ENCODE measurements around the gene C19orf73. TPM values are rescaled to one million over a fixed set of nuclear protein-coding genes. Genes with fewer than 3 reads are reported as not detected.

C19orf73 gene
- total and polyA plus RNA-seq, 2 experiments from 2014 or later = 0.86 to 1.0 TPM

- 91 to 95% methylated on average over 5 to 12 of the region's 12 CpGs for WGBS, 2 experiments (ENCODE audit: low coverage in 1 of 2, low lambda C conversion rate in 2 of 2, missing lambda C conversion rate in 2 of 2)
- peaks cover 54% of the 10 kb centered on the region for H3K79me2 ChIP-seq (ENCODE audit: insufficient read depth)
Measured at GRCh38 chr19:49101160-49101559, 17.8 kb downstream of the C19orf73 start.

GRCh38 chr19:49098795-49099194 is 20.1 kb downstream of the C19orf73 start:
- Histone ChIP-seq H3K36me3 (ENCODE audit: low read depth) (peaks cover 47% of the 10 kb centered on the region), H4K20me1 (ENCODE audit: insufficient read depth) (peaks cover 6% of the 10 kb centered on the region), H2AFZ (no peak overlapping the region), H3K9me2 (ENCODE audit: insufficient read depth) (no peaks in the 10 kb centered on the region), H3K9me3 (ENCODE audit: low read depth) (no peaks in the 10 kb centered on the region), H3K79me2 (ENCODE audit: insufficient read depth) (peaks cover 72% of the 10 kb centered on the region), H3K27me3 (replicated peaks; ENCODE audit: insufficient read depth) (no peaks in the 10 kb centered on the region), H3F3A (ENCODE audit: insufficient read depth) (peaks cover 37% of the 10 kb centered on the region), H3K4me3 (no peak overlapping the region), H3K9ac (no peak overlapping the region), H3K4me1 (ENCODE audit: insufficient read depth) (no peaks in the 10 kb centered on the region), H3K4me2 (ENCODE audit: unreplicated experiment) (no peak overlapping the region), H3K27ac (no peak overlapping the region)
- TF ChIP-seq EZH2 (IDR thresholded peaks at IDR 0.05; ENCODE audit: insufficient read depth, poor library complexity, severe bottlenecking) (no peak), EZH2phosphoT487 (IDR thresholded peaks at IDR 0.05; ENCODE audit: insufficient read depth, low read depth) (no peak)
- in situ Hi-C loops (cut with MboI) = loop anchor here (10.0 kb wide), 1 partner anchor 106 kb away; no protein-coding TSS in a partner anchor
- no peak for DNase-seq
- 58 to 65% methylated on average over 4 of the region's 4 CpGs for WGBS, 2 experiments (ENCODE audit: low coverage in 1 of 2, low lambda C conversion rate in 2 of 2, missing lambda C conversion rate in 2 of 2)

More at GRCh38 chr19:49101160-49101559, 17.8 kb downstream of the C19orf73 start:
- H4K20me1 ChIP-seq (ENCODE audit: insufficient read depth) = peaks cover 6% of the 10 kb centered on the region
- no peak overlapping the region for H3K4me2 ChIP-seq (ENCODE audit: unreplicated experiment)
- H3F3A ChIP-seq (ENCODE audit: insufficient read depth) = peaks cover 21% of the 10 kb centered on the region
- DNase-seq = no peak
- no peaks in the 10 kb centered on the region for H3K27me3 ChIP-seq (replicated peaks; ENCODE audit: insufficient read depth)
- no peaks in the 10 kb centered on the region for H3K9me2 ChIP-seq (ENCODE audit: insufficient read depth)
- TF ChIP-seq EZH2 (IDR thresholded peaks at IDR 0.05; ENCODE audit: insufficient read depth, poor library complexity, severe bottlenecking) = no peak
- no peak overlapping the region for H3K9ac ChIP-seq
- H2AFZ ChIP-seq = no peak overlapping the region
- no peak overlapping the region for H3K27ac ChIP-seq
- H3K36me3 ChIP-seq (ENCODE audit: low read depth) = peaks cover 48% of the 10 kb centered on the region
- in situ Hi-C loops (cut with MboI) = no loop called here
- H3K4me3 ChIP-seq = no peak overlapping the region
- no peaks in the 10 kb centered on the region for H3K4me1 ChIP-seq (ENCODE audit: insufficient read depth)
- H3K9me3 ChIP-seq (ENCODE audit: low read depth) = no peaks in the 10 kb centered on the region

GRCh38 chr19:49097453-49098288 is 21.3 kb downstream of the C19orf73 start:
- Histone ChIP-seq H3K4me2 (ENCODE audit: unreplicated experiment) (no peak overlapping the region), H3F3A (ENCODE audit: insufficient read depth) (peaks cover 41% of the 10 kb centered on the region), H3K27ac (no peak overlapping the region), H3K36me3 (ENCODE audit: low read depth) (peaks cover 54% of the 10 kb centered on the region), H3K4me3 (no peak overlapping the region), H2AFZ (no peak overlapping the region), H3K9ac (no peak overlapping the region), H3K79me2 (ENCODE audit: insufficient read depth) (peaks cover 84% of the 10 kb centered on the region), H3K9me2 (ENCODE audit: insufficient read depth) (no peaks in the 10 kb centered on the region), H3K9me3 (ENCODE audit: low read depth) (no peaks in the 10 kb centered on the region), H3K27me3 (replicated peaks; ENCODE audit: insufficient read depth) (no peaks in the 10 kb centered on the region), H3K4me1 (ENCODE audit: insufficient read depth) (no peaks in the 10 kb centered on the region), H4K20me1 (ENCODE audit: insufficient read depth) (peaks cover 6% of the 10 kb centered on the region)
- WGBS, 2 experiments (ENCODE audit: low coverage in 1 of 2, low lambda C conversion rate in 2 of 2, missing lambda C conversion rate in 2 of 2) = 32 to 36% methylated on average over 8 of the region's 8 CpGs
- TF ChIP-seq EZH2 (IDR thresholded peaks at IDR 0.05; ENCODE audit: insufficient read depth, poor library complexity, severe bottlenecking) (no peak), EZH2phosphoT487 (IDR thresholded peaks at IDR 0.05; ENCODE audit: insufficient read depth, low read depth) (no peak)
- DNase-seq = peak; percentile 79
- in situ Hi-C loops (cut with MboI) = loop anchor here (10.0 kb wide), 1 partner anchor 107 kb away; no protein-coding TSS in a partner anchor

- no peak overlapping the region for H3K4me3 ChIP-seq
- DNase-seq = peak; percentile 25
- peaks cover 41% of the 10 kb centered on the region for H3F3A ChIP-seq (ENCODE audit: insufficient read depth)
- no peaks in the 10 kb centered on the region for H3K9me3 ChIP-seq (ENCODE audit: low read depth)
- H4K20me1 ChIP-seq (ENCODE audit: insufficient read depth) = peaks cover 11% of the 10 kb centered on the region
- H3K4me1 ChIP-seq (ENCODE audit: insufficient read depth) = no peaks in the 10 kb centered on the region
- H3K27ac ChIP-seq = no peak overlapping the region
- TF ChIP-seq EZH2phosphoT487 (IDR thresholded peaks at IDR 0.05; ENCODE audit: insufficient read depth, low read depth) (no peak), EZH2 (IDR thresholded peaks at IDR 0.05; ENCODE audit: insufficient read depth, poor library complexity, severe bottlenecking) (no peak)
- in situ Hi-C loops (cut with MboI) = loop anchor here (10.0 kb wide), 1 partner anchor 110 kb away; no protein-coding TSS in a partner anchor
- no peaks in the 10 kb centered on the region for H3K9me2 ChIP-seq (ENCODE audit: insufficient read depth)
- WGBS, 2 experiments (ENCODE audit: low coverage in 1 of 2, low lambda C conversion rate in 2 of 2, missing lambda C conversion rate in 2 of 2) = 67 to 71% methylated on average over 23 of the region's 23 CpGs
- peaks cover 99% of the 10 kb centered on the region for H3K79me2 ChIP-seq (ENCODE audit: insufficient read depth)
- H3K27me3 ChIP-seq (replicated peaks; ENCODE audit: insufficient read depth) = no peaks in the 10 kb centered on the region
- H3K4me2 ChIP-seq (ENCODE audit: unreplicated experiment) = no peak overlapping the region
- H3K36me3 ChIP-seq (ENCODE audit: low read depth) = peaks cover 74% of the 10 kb centered on the region
- H2AFZ ChIP-seq = no peak overlapping the region
- no peak overlapping the region for H3K9ac ChIP-seq
Measured at GRCh38 chr19:49094505-49095482, 24.1 kb downstream of the C19orf73 start.
